Measurements from ENCODE around the gene RPS21.

RPS21 gene

DNA sequence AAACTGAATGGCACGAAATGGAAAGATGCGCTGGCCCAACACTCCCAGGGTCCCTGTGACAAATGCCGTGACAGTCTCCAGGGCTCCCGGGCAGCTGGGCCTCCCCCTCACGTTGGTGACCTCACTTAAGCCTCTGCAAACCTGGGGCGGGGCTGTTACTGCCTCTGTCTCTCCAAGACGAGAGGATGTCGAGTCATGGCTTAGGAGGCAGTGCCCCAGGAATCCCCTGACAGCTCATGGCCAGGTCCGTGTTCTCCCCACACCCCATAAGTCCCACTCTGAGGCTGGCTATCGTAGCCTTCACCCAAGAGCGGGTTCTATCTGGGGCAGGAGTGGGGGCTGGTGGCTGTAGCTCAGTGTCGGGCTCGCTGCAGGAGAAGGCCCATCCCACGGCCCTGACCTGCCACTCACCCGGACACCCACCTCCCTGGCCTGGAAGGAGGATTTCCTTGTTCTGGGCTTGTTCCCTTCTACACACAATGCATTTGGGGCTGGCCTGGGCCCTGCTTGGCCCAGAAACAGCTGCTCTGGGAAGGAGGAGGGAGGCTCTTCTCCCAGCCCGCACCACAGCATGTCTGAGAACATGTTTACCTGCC lies 5.6 kb upstream of the RPS21 start:
- DNase-seq = no peak

DNA sequence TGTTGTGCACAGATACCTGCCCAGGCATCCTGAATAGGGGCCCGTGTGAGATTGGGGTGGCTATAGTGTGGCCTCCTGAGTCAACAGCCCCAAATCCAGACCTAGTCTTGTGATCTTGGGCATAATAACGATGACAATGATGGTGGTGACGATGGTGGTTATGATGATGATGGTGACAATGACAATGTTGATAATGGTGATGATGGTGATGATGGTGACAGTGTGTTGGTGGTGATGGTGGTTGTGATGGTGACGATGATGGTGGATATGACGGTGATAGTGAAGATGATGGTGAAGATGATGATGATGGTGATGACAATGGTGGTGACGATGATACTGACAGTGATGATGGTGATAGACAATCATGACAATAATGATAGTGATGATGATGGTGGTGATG lies 5.1 kb upstream of the RPS21 start:
- no peak for DNase-seq

DNA sequence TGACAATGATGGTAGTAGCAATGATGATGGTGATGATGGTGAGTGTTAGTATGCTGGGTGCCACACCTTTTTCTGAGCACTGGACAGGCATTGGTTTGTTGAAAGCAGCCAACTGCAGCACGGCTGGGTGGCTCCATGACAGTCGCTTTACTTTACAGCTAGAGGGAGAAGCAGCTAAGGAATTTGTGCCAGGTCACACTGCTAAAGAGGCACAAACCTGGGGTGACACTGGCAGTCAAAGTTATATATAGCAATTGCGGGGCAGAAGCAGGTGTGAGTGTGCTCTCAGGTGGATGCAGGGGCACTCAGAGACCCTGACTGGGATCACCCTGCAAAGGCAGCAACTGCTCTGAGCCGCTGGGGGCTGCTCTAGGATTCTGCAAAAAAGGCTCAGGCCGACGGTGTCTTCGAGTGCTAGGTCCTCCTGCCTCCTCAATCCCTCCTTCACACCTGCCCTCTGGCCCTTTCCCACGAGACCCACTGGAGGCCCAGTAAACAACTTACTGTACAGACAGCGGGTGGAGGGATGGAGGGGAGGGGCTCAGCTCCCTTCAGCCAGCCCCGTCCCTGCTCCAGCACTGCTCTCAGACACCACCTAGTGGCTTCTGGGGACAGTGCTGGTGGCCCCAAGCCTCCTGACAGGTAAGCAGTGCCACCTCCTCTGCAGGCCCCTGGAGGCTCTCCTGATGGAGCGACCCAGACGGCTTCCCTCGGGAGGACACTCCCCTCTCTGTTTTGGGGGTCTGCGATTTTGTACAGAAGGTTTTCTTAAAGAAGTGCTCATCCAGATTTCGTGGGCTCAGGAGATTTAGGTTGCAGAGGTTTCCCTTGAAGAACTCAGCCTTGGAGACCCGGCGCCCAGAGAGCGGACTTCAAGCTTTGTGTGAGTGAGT lies 4.4 kb upstream of the RPS21 start:
- DNase-seq = peak; percentile 17

DNA sequence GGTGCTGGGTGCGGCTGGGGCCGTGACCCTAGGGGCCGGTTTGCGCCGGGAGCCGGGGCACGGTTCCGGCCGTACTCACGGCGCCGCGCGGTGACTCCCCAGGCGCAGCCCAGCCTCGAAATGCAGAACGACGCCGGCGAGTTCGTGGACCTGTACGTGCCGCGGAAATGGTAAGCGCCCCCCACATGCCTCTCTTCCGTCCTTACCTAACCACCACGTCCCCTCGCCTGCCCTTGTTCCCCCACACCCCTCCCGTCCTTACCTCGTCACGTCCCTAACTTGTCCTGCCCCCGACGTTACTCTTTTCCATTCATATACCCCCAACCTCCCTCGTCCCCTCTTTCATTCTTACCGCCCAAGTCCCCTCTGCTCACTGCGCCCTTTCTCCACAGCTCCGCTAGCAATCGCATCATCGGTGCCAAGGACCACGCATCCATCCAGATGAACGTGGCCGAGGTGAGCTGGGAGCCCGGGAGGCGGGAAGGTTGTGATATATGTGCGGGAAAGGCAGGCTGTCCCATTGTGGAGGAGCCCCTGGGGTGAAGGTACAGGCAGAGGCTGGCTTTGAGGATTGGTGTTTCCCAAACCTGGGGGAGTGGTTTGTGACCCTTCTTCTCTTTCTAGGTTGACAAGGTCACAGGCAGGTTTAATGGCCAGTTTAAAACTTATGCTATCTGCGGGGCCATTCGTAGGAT lies 463 bp downstream of the RPS21 start:
- no peak for DNase-seq

DNA sequence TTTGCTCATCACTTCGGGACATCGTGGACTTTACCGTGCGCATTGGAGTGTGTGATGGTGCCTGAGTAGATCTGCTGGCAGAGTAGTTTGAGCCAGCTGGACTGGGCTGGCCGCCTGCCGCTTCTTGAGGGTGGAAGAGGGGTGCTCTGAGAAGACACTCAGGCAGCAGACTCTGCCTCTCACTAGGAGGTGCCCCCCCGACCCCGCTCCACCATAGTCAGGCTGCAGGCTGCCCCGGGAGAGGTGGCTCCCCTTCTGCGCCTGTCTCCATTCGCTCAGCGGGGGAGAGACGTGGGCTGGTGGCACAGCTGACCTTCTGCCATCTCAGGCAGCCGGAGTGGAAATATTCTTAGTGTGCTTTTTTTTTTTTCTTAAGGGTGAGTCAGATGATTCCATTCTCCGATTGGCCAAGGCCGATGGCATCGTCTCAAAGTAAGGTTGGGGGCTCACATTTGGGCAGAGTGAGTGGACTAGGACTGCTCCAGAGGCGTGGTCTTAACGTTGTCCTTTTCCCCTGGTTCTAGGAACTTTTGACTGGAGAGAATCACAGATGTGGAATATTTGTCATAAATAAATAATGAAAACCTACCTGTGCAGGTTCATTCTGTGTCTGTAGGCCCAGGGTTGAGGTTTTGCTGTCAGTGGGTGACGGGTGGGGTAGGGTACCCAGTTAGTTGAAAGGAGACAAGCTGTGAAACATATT lies 1.2 kb downstream of the RPS21 start:
- no peak for DNase-seq

DNA sequence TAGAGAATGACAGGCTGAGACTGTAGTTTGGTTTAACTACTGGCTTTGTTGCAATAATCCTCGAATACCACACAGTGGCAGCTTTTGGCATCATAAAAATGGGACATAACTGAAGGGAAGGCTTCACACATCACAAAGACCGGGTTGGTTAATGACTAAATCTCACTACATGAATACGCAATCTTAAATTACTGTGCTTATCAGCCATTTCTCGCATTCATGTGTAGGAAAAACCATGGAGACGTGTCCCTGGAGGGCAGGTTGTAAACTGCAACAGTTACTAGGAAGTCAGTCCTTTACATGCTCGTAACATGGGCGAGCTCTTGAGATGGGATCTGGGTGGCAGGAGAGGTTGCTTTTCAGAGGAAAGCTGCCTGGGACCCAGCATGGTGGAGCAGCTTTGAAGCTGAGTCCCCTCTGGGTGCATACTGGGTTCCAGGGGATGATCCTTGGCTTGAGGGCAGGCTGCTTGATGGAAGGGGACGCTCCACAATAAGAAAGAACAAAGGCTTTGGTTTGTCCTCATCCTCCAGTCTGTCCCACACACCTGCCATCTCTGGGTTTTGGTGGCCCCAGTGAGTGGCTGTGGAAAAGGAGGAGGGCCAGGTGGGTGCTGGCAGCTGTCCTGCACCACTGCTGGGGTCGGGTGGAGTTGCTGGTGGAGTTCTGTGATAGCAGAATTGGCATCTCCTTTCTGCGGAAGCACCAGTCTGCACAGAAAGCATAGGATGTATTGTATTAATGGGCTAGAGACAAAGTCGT lies 2.1 kb downstream of the RPS21 start:
- DNase-seq = no peak

DNA sequence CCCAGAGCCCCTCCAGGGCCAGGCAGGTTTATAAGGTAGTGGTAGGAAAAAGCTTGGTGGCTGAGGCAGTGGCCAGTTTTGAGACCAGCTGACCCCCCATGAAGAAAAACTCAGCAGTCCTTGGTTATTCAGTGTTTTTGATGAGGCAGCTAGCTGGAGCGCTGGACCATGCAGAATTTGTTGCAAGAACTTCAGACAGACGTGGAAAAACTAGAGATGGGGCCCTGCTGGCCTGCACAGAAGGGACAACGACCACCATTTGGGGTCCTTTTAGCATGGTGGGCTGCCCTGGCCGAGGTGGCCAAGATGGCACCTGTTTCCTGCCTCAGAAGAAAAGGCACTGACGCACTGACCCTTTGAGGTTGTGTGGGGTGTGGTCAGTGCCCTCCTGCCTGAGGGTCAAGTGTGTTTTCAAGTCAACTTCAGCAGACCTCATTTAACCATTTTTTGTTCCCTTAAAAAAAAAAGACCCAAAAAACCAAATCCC lies 2.7 kb downstream of the RPS21 start:
- DNase-seq = no peak

DNA sequence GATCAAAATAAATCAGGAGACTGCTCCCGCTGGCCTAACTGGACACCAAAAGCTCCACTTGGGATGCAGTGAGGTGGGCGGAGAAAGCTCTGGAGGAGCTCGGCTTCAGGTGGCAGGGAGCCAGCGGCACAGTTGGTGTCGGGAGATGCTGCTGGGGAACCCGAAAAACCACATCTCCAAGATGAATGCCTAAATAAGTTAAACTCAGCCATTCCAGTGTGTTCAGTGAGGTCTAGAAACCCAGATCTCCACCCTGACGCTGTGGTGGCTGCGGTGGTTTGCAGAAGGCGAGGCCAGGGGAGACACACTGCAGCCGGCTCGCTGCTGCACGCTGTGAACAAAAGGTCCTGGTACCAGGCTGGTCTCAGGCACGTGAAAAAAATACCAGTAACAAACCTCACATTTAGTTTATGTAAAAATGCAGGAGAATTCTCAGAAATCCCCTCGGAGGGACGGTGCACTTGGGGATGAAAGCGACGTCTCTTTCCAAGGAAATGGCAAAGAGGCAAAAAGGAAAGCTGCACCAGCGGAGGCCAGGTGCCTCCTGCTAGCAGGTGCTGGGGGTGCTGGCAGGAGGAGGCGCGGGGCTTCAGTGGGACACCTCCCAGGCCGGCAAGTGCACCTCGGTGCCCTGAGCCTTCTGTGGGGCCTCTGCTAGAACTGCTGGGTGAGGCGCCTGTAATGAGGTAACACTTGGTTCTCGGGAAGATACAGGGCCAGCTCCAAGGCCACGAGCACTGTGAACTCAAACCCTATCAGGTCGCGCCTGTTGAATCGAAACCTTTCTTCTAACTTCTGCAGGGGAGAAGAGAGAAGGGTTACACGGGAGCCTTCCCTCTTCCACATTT lies 3.6 kb downstream of the RPS21 start:
- DNase-seq = no peak

DNA sequence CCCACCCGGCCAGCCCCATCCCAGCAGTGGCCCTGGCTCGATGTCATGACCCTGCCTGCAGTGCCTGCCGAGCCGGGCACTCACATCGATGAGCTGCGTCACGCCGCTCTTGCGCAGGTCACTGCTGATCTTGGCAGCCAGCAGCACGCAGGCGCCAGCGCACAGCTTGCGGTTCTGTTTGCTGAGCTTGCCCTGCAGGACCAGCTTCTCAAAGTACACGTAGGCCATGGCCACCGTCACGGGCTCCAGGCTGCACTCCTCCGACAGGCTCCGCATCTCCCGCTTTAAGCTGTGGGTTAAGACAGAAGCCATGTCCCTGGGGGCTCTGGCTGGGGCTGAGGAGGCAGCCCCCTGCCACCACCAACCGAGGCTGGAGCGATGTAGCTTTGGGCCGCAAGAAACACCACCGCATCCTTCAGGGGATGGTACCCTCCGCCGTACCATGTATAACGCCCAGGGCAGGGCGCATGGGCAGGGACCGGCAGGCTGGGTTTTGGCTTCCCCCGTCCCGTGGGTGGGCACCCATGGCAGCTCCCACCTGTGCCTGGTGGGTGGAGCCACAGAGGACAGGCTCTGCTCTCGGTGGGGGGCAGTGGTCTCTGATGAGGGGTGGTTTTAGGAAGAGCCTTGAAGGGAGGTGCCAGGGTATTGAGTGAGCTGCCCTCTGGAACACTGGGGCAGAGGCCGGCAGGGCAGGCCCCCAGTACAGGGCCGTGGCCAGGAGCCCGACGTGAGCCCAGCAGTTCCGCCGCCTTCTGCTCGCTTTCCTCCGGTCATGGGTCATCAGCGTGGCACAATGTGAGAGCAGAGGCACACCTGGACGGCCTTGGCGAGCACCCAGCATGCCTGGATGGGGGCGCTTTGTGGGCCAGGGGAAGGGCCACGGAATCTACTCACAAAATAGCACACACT lies 4.5 kb downstream of the RPS21 start:
- DNase-seq = no peak

DNA sequence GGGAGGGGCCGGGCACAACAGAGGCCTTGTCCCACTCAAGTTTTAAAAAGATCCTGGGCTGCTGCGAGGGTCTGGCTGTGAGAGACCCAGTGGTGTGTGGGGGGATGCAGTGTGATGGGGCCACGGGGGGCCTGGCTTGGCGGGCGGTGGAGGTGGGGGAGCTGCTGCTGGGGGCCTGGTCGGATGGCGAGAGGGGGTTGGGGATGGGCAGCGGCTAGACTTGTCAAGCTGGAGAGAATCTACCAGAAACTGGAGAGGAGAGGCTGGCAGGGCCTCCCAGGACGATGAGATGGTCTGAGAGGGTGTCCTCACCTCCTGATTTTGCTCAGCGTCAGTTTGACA lies 5.1 kb downstream of the RPS21 start:
- DNase-seq = no peak

DNA sequence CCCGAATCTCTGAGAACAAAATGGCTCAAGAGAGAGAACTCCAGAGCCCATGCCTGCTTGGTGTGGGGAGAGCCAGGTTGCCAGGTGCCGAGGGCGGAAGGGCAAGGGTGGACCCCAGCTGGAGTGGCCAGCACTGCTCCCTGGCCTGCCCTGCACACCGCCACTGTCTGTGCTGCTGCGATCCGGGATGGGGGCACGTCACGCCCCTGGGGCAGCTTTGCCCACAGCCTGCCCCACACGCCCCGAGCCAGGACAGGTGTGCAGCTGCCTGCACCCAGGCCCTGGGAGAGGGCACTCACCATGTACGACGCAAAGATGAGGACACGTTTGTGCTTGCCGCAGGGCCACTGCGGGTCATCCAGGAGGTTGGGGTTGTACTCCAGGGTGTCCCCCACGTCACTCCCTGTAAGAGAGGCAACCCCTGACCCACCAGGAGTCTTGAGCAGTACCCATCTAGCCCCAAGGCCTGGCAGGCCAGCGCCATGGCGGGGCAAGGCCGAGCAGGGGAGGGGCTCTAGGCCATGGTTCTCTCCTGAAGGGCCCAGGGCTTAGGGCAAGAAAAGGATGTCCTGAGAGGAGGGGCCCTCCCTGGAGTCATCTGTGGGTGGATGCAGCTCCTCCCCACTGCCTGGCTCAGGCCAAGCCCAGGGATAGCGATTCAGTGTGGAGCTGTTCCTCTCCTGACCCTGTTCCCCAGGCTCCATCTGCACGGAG lies 5.9 kb downstream of the RPS21 start:
- DNase-seq = no peak

DNA sequence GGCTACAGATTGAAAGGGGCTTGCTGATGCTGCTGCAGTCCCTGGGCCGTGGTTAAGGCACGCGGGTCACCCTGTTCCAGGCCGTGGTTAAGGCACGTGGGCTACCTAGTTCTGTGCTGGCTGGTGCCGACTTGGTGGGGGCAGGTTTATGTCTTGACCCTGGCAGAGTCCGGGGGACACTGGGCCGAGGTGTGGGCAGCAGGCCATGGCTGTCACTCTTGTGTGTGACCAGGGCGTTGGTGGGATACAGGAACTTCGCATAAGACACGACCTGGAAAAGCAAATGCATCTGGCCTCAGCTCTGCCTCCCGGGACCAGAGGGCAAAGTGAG lies 6.4 kb downstream of the RPS21 start:
- DNase-seq = no peak

DNA sequence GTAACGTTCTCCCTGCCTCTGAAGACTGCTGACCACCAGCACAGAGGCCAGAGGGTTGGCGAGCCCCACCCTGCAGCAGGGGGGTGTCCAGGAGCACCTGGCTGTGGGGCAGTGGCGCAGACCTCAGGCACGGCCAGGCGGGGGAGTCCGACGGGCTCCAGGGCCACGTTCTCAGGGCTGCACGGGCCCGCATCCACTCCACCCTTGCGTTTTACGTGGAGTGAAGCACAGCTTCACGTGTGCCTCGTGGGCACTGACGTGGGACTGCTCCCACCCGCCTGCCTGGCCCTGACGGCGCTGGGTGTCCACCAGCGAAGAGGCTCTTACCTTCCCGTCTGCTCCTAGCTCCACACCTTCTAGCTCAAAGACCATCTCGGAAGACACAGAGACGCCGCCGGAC lies 6.9 kb downstream of the RPS21 start:
- no peak for DNase-seq

DNA sequence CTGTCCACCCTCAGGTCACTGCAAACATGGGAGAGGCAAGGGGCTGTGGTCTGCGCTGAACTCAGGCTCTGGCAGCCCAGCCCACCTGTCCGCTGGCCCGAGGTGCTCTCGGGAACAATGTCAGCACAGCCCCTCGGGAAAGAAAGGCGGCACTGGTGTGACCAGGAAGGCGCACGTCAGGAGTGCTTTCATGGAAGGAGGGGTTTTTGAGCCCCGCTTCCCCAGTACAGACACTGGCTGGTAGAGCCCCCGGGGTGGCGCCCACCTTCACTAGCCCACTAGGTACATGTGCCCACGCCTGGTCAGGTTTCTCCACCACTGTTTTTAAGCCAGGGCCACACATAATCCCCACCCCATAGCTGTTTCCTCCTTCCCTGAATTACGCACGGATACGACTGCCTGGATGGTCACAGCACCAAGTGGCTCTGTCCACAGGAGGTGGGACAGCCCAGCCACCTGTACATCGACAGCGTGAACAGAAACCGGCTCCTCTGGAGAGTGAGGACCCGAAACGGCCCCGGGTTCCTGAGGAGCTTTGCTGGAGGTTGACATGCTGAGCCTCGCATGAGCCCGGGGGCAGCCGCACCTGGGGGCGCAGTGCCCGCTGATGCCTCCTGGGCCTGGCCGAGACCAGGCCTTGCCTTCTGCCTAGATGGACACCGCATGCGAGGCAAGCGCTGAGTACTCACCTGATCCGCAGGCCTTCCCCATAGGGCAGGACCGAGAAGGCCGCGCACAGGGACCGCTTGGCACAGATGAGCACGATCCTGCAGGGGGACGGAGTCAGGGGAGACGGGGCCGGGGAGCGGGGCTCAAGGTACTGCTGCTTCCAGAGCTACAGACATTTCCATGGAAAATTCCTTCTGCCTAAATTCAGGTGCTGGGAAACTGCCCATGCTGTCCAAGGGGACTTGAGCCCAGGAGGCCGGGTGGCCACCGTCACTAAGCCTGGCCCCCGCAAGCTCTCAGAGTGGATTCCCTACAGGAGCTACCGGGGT lies 7.6 kb downstream of the RPS21 start:
- no peak for DNase-seq

DNA sequence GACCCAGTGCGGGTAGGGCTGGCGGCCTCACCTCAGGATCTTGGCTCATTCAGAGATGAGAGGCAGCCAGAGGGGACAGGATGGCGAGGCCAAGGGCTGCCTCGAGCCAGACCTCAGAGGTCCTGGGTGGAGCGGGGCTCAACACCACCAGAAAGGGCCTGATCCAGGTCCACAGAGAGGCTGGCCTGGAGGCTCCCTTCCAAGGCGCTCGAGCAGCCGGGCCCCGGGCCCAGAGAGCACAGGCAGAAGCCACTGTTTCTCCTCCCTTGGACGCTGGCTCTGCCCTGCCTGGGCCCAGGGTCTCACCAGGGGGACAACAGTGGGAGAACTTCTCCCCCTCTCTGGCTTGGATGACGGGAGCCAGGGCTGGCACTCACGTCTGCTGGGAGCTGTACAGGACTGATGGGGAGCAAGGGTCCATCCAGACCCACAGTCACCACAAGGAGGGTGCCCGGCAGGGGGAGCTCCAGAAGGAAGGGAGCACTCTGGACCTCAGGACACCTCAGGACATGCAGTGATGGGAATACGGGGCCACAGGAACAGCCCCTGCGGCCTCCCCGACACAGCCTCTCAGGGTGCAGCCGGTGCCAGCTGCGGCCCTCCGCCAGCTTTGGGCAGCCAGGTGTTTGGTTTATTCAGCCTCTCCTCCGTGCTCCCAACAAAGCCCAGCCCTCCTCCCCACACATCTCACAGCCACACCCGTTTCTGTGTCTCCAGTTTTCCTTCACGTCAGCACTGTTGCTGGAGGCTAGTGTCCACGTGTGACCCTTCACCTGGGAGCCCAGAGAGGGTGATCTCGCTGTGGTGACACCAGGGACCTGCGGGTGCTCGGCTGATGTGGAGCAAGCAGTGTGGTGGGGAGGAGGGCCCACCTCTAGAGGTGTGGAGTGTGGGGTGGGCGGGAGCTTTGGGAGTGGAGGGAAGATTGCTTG lies 8.7 kb downstream of the RPS21 start:
- DNase-seq = no peak

DNA sequence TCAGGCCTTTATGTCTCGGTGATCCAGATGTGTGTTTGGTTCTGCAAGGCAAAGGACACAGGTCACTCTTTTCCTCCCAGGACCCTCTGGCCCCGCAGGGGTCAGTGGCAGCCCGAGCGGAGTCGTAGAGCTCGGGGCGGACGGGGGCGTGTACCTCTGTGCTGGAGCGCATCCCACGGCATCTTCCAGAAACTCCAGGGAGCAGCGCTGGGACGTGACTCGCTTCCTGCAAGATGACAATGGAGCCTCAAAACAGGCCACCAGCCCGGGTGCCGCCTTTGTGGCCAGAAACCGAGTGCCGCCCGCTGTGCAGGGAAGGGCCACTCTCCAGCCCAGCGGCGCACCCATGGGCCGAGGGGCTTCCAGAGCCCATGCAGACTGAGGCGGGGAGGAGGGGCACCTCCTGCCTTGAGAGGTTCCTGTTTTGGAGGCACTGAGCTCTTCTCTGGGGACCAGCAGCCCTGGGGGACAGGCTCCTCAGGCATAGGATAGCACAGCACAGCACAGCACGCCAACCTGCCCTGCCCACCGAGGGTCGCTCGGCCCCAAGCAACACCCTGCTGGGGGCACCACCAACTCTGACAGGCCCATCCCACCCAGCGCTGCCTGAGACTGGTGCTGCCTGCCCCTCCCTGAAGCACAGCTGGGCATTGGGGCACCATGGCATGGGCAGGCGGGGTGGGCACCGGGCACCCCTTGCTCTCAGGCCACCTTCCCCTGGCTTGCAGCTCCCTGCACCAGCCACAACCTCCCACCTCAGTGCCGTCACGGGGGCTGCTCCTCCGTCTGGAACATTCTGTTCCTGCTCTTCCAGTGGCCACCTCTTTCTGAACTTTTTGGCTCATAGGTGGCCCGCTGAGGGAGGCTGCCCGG lies 9.7 kb downstream of the RPS21 start:
- no peak for DNase-seq

All from DMS79 (cell line).